ENCODE measurements around the gene FGGY. TPM values are rescaled to one million over a fixed set of nuclear protein-coding genes. Genes with fewer than 3 reads are reported as not detected.

The FGGY gene
- total and polyA plus RNA-seq, 4 donors: 16.0 to 67.0 (median 43.4) TPM

- Histone ChIP-seq H3K27ac (ENCODE audit: low read depth in 1 of 2, low read length in 2 of 2) (no peak overlapping the region), H3K36me3 (ENCODE audit: control insufficient read depth in 4 of 4, insufficient read depth in 3 of 4, low read depth in 1 of 4, low read length in 3 of 4) (peaks cover 0 to 4% (median 1%) of the 10 kb centered on the region in 4 donors), H3K27me3 (ENCODE audit: control insufficient read depth in 4 of 4, insufficient read depth in 4 of 4, low read length in 3 of 4) (no peaks in the 10 kb centered on the region), H3K9ac (ENCODE audit: low read depth in 1 of 2, low read length in 2 of 2) (no peak overlapping the region), H3K4me3 (ENCODE audit: low read depth in 1 of 3, low read length in 3 of 3) (no peak overlapping the region), H3K9me3 (ENCODE audit: control insufficient read depth in 4 of 4, low read length in 3 of 4) (no peaks in the 10 kb centered on the region), H3K4me1 (ENCODE audit: control insufficient read depth in 4 of 4, insufficient read depth in 4 of 4, low read length in 3 of 4) (peaks cover 0 to 5% (median 2%) of the 10 kb centered on the region in 4 donors)
- TF ChIP-seq MAX (IDR thresholded peaks at IDR 0.05) (no peak), FOXA2 (IDR thresholded peaks at IDR 0.05) (no peak), ZBTB33 (IDR thresholded peaks at IDR 0.05) (no peak), REST (IDR thresholded peaks at IDR 0.05) (no peak), EGR1 (IDR thresholded peaks at IDR 0.05; ENCODE audit: low read depth in 2 of 2) (no peak), RAD21 (IDR thresholded peaks at IDR 0.05) (no peak), SP1 (IDR thresholded peaks at IDR 0.05) (no peak), CTCF (IDR thresholded peaks at IDR 0.05; ENCODE audit: low read depth, low read length, missing input control) (no peak), GABPA (IDR thresholded peaks at IDR 0.05 in 1 of 2, conservative IDR thresholded peaks at IDR 0.05 in 1 of 2) (no peak), HNF4A (conservative IDR thresholded peaks at IDR 0.05) (no peak), TAF1 (conservative IDR thresholded peaks at IDR 0.05) (no peak), JUND (IDR thresholded peaks at IDR 0.05) (no peak), ATF3 (IDR thresholded peaks at IDR 0.05) (no peak), YY1 (IDR thresholded peaks at IDR 0.05) (no peak), RXRA (IDR thresholded peaks at IDR 0.05) (no peak), NR2F2 (IDR thresholded peaks at IDR 0.05) (no peak)
- 92% methylated on average over 4 of the region's 4 CpGs for WGBS
- DNase-seq (ENCODE audit: low spot score): no peak
Observed at GRCh38 chr1:59757197-59757747, 460.4 kb downstream of the FGGY start.

Measured in liver (tissue), 9 donors.